IMR-90 (cell line): Measurements from ENCODE around the gene MTCL1. TPM values are rescaled to one million over a fixed set of nuclear protein-coding genes. Genes with fewer than 3 reads are reported as not detected.

ENCODE experiments used
- ATAC-seq: fragments of 200-7000 bp; cut with Tn5 transposase; 2 replicates; pipeline ENCODE4 v1.9.1; 2020; ENCODE audit warnings: low read depth, mild to moderate bottlenecking, moderate library complexity
- BruUV-seq: library from RNA; stranded (reverse); fragments of 400-500 nt; replicated peaks from 2 replicates; lab custom pipeline; 2021; lab: Mats Ljungman, UMichigan
- CTCF ChIA-PET: fragments of 300-600 bp; formaldehyde crosslinking; extraction: SDS; loops from one replicate; lab custom pipeline; 2021; ENCODE audit warnings: antibody characterized with exemption; lab: Yijun Ruan, JAX
- POLR2A ChIA-PET: fragments of 300-600 bp; sonication (Branson Sonifier 250); formaldehyde crosslinking; loops from one replicate; lab custom pipeline; 2022; ENCODE audit warnings: antibody characterized with exemption; ENCODE audit not compliant: unreplicated experiment; lab: Charles Lee
- DNase-seq: peaks from one replicate; pipeline ENCODE4 v3.0.0; 2013
- H2AFZ ChIP-seq: replicated peaks from 2 replicates; pipeline ENCODE3; 2013; ENCODE audit warnings: low read length, mild to moderate bottlenecking; ENCODE audit not compliant: poor library complexity
- H2AK5ac ChIP-seq: 2 replicates; pipeline ENCODE4 v1.6.1; 2013; ENCODE audit warnings: low read depth, low read length, inconsistent platforms
- H2AK9ac ChIP-seq: replicated peaks from 2 replicates; pipeline ENCODE3; 2013; ENCODE audit warnings: mild to moderate bottlenecking, low read depth, low read length, moderate library complexity; ENCODE audit not compliant: poor library complexity
- H2BK120ac ChIP-seq: 2 replicates; pipeline ENCODE4 v1.6.1; 2013; ENCODE audit warnings: low read depth, low read length, inconsistent platforms
- H2BK15ac ChIP-seq: 3 replicates; pipeline ENCODE4 v1.6.1; 2013; ENCODE audit warnings: low read depth, low read length, inconsistent platforms
- H2BK20ac ChIP-seq: 2 replicates; pipeline ENCODE4 v1.6.1; 2013; ENCODE audit warnings: low read depth, mild to moderate bottlenecking, inconsistent platforms, low read length, moderate library complexity
- H2BK5ac ChIP-seq: 2 replicates; pipeline ENCODE4 v1.6.1; 2013; ENCODE audit warnings: mild to moderate bottlenecking, low read depth, low read length, inconsistent platforms; ENCODE audit not compliant: poor library complexity, severe bottlenecking
- H3K14ac ChIP-seq: replicated peaks from 2 replicates; pipeline ENCODE4 v1.6.1; 2013; ENCODE audit warnings: low read depth, low read length, inconsistent platforms
- H3K18ac ChIP-seq: 2 replicates; pipeline ENCODE4 v1.6.1; 2013; ENCODE audit warnings: low read depth, low read length, control low read depth
- H3K23ac ChIP-seq: 2 replicates; pipeline ENCODE4 v1.6.1; 2013; ENCODE audit warnings: low read depth, low read length, inconsistent platforms
- H3K27ac ChIP-seq: 2 replicates; pipeline ENCODE4 v1.5.1; 2013; ENCODE audit warnings: mild to moderate bottlenecking, control low read depth, low read length; ENCODE audit not compliant: insufficient read depth
- H3K27me3 ChIP-seq: 2 replicates; pipeline ENCODE4 v1.6.1; 2013; ENCODE audit warnings: low read length; ENCODE audit not compliant: control insufficient read depth, insufficient read depth
- H3K36me3 ChIP-seq: 2 replicates; pipeline ENCODE4 v1.6.1; 2013; ENCODE audit warnings: low read length, mixed read lengths; ENCODE audit not compliant: control insufficient read depth, insufficient read depth
- H3K4ac ChIP-seq: 2 replicates; pipeline ENCODE4 v1.6.1; 2013; ENCODE audit warnings: low read depth, low read length, inconsistent platforms
- H3K4me1 ChIP-seq: 2 replicates; pipeline ENCODE4 v1.6.1; 2013; ENCODE audit warnings: low read length, mixed read lengths; ENCODE audit not compliant: control insufficient read depth, insufficient read depth
- H3K4me2 ChIP-seq: 2 replicates; pipeline ENCODE4 v1.6.1; 2013; ENCODE audit warnings: low read depth, mild to moderate bottlenecking, control low read depth, low read length, moderate library complexity
- H3K4me3 ChIP-seq: 2 replicates; pipeline ENCODE4 v1.5.1; 2013; ENCODE audit warnings: low read depth, mild to moderate bottlenecking, control low read depth, low read length, moderate library complexity; ENCODE audit not compliant: insufficient read depth
- H3K56ac ChIP-seq: 2 replicates; pipeline ENCODE4 v1.6.1; 2013; ENCODE audit warnings: low read length, inconsistent platforms; ENCODE audit not compliant: insufficient read depth; ENCODE audit errors: extremely low read depth
- H3K79me1 ChIP-seq, 2 experiments: 2 replicates each; pipeline ENCODE4 v1.6.1; 2013; ENCODE audit warnings: low read length in 2 of 2, inconsistent platforms in 1 of 2, low read depth in 1 of 2
- H3K9ac ChIP-seq: 2 replicates; pipeline ENCODE4 v1.6.1; 2013; ENCODE audit warnings: low read depth, low read length, control low read depth
- H3K9me1 ChIP-seq: 2 replicates; pipeline ENCODE4 v1.6.1; 2013; ENCODE audit warnings: low read length, inconsistent platforms; ENCODE audit not compliant: insufficient read depth
- H3K9me3 ChIP-seq: 2 replicates; pipeline ENCODE4 v1.6.1; 2013; ENCODE audit warnings: low read length; ENCODE audit not compliant: control insufficient read depth, insufficient read depth
- H4K20me1 ChIP-seq: 2 replicates; pipeline ENCODE4 v1.6.1; 2013; ENCODE audit warnings: low read length, inconsistent platforms; ENCODE audit not compliant: insufficient read depth
- H4K5ac ChIP-seq: 2 replicates; pipeline ENCODE4 v1.6.1; 2013; ENCODE audit warnings: mild to moderate bottlenecking, low read depth, low read length, control low read depth
- H4K8ac ChIP-seq, 2 experiments: 2 replicates each; pipeline ENCODE4 v1.6.1; 2013; ENCODE audit warnings: low read depth in 2 of 2, low read length in 2 of 2, control low read depth in 1 of 2, inconsistent platforms in 1 of 2
- H4K91ac ChIP-seq: 2 replicates; pipeline ENCODE4 v1.6.1; 2013; ENCODE audit warnings: low read depth, low read length, inconsistent platforms; ENCODE audit not compliant: insufficient read depth
- BHLHE40 ChIP-seq: fragments of 150-350 bp; IDR thresholded peaks from 2 replicates; pipeline ENCODE4 v1.6.1; 2016; ENCODE audit warnings: mild to moderate bottlenecking, low read depth, low read length
- CEBPB ChIP-seq: IDR thresholded peaks from 2 replicates; pipeline ENCODE4 v1.6.1; 2012; ENCODE audit warnings: low read depth, low read length, improper control_type of control experiment
- CHD1 ChIP-seq: IDR thresholded peaks from 2 replicates; pipeline ENCODE4 v1.6.1; 2012; ENCODE audit warnings: low read depth, low read length, improper control_type of control experiment
- MAFK ChIP-seq: IDR thresholded peaks from 2 replicates; pipeline ENCODE4 v1.6.1; 2012; ENCODE audit warnings: low read depth, low read length, improper control_type of control experiment
- MAZ ChIP-seq: IDR thresholded peaks from 2 replicates; pipeline ENCODE4 v1.6.1; 2012; ENCODE audit warnings: low read depth, mild to moderate bottlenecking, low read length, improper control_type of control experiment, moderate library complexity, borderline replicate concordance
- MXI1 ChIP-seq: IDR thresholded peaks from 2 replicates; pipeline ENCODE4 v1.6.1; 2012; ENCODE audit warnings: low read depth, mild to moderate bottlenecking, low read length, moderate library complexity, borderline replicate concordance
- NFE2L2 ChIP-seq: fragments of 150-350 bp; IDR thresholded peaks from 2 replicates; pipeline ENCODE4 v1.6.1; 2016; ENCODE audit warnings: low read depth, mild to moderate bottlenecking, low read length
- POLR2A ChIP-seq: IDR thresholded peaks from 2 replicates; pipeline ENCODE4 v1.6.1; 2012; ENCODE audit warnings: mild to moderate bottlenecking, low read depth, low read length
- RAD21 ChIP-seq: IDR thresholded peaks from 2 replicates; pipeline ENCODE4 v1.6.1; 2012; ENCODE audit warnings: low read length, improper control_type of control experiment
- RCOR1 ChIP-seq: IDR thresholded peaks from 2 replicates; pipeline ENCODE4 v1.6.1; 2012; ENCODE audit warnings: mild to moderate bottlenecking, low read length, improper control_type of control experiment; ENCODE audit not compliant: insufficient replicate concordance
- WGBS, 2 experiments: methylation state at CpG; one replicate each; pipeline versions ENCODE4 v1.1.5 to v1.1.7; 2013; ENCODE audit warnings: missing lambda C conversion rate in 2 of 2; ENCODE audit not compliant: insufficient read length in 1 of 2; ENCODE audit errors: extremely low coverage in 2 of 2; 5-methylcytosine and 5-hydroxymethylcytosine counted together
- dilution Hi-C: fragments of 300-500 bp; cut with HindIII; formaldehyde crosslinking; loops from one replicate; pipeline ENCODE4 v1.14.3; 2018; ENCODE audit warnings: low sequenced_read_pairs; ENCODE audit not compliant: unreplicated experiment
- in situ Hi-C: fragments of 300-500 bp; cut with MboI; formaldehyde crosslinking; loops from 3 replicates; pipeline ENCODE4 v1.14.3; 2019; ENCODE audit warnings: low sequenced_read_pairs, inconsistent platforms, mixed read lengths
- intact Hi-C: fragments of 100-400 bp; cut with micrococcal nuclease; formaldehyde crosslinking; loops from 2 replicates; pipeline ENCODE4 v1.10.0; 2022
- polyA plus RNA-seq, 3 experiments: library from polyadenylated mRNA; depleted of rRNA; stranded (reverse); fragments of >200 nt; gene quantifications; 2 replicates each; pipeline ENCODE4 v1.2.3, GENCODE V29; 2012; ENCODE audit warnings: low replicate concordance in 1 of 3
- total RNA-seq: library from RNA; depleted of rRNA; stranded (reverse); fragments of >200 nt; gene quantifications from 2 replicates; pipeline ENCODE4 v1.2.3, GENCODE V29; 2012
- TF ChIP-seq, protein P1 (sequence below): fragments of 150-350 bp; IDR thresholded peaks from 2 replicates; pipeline ENCODE4 v1.6.1; 2016; ENCODE audit warnings: low read depth, mild to moderate bottlenecking, low read length, moderate library complexity, borderline replicate concordance
- TF ChIP-seq, protein P2 (sequence below): fragments of 150-350 bp; IDR thresholded peaks from 2 replicates; pipeline ENCODE4 v1.6.1; 2017; ENCODE audit warnings: mild to moderate bottlenecking, antibody characterized with exemption, low read length, low read depth

Gene MTCL1
- total and polyA plus RNA-seq, 2 of the 4 experiments (the other 2 are of a cell fraction): 29.0 to 45.3 TPM

DNA sequence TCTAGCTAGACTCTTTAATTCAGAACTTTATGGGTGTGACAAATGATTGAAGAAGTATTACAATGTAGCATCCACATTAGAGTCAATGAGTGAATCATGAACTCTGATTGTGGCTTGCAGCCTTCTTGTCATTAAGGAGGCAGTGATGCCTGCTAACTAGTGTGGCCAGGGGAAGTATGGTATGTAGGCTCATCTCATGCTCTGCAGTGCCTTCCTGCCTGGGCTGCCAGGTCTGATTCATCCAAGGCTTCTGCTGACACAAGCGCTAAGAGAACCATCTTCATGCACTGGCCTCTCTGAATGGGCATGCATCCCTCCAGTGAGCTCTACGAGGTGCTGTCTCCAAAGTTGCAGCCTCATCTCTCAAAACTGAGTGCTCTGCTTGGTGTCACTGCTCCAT lies 144.3 kb downstream of the MTCL1 start:
- Histone ChIP-seq H4K5ac (no peak overlapping the region), H2AK5ac (0 out of 2 replicates have a peak overlapping the region, but pooled peaks have one; percentile 5), H3K9me1 (peaks cover 16% of the 10 kb centered on the region), H2BK5ac (no peak overlapping the region), H3K27ac (no peak overlapping the region), H3K4me2 (no peak overlapping the region), H3K23ac (no peak overlapping the region), H2AK9ac (no peak overlapping the region), H2BK120ac (0 out of 2 replicates have a peak overlapping the region, but pooled peaks have one; percentile 5), H3K27me3 (no peaks in the 10 kb centered on the region), H4K8ac (no peak overlapping the region), H3K4ac (no peak overlapping the region), H3K18ac (no peak overlapping the region), H3K4me1 (peaks cover 10% of the 10 kb centered on the region), H2BK20ac (no peak overlapping the region), H3K36me3 (no peaks in the 10 kb centered on the region), H3K4me3 (no peak overlapping the region), H2AFZ (no peak overlapping the region), H4K20me1 (no peaks in the 10 kb centered on the region), H3K14ac (no peak overlapping the region), H4K91ac (no peak overlapping the region), H3K9ac (no peak overlapping the region), H3K79me1 (peaks cover 0 to 4% of the 10 kb centered on the region in 2 experiments; a peak in 1 of 4 replicates), H3K56ac (no peak overlapping the region), H2BK15ac (no peak overlapping the region), H3K9me3 (no peaks in the 10 kb centered on the region)
- BruUV-seq: no TSS peak
- peak; percentile 57 for DNase-seq
- dilution Hi-C loops: no loop called here
- intact Hi-C loops: no loop called here
- 77% methylated on average over 2 of the region's 2 CpGs; no CpG with 5 or more reads in 1 of the 2 experiments for WGBS, 2 experiments
- TF ChIP-seq CHD1 (no peak), CEBPB (no peak), MAZ (no peak), RCOR1 (no peak), MAFK (no peak), NFE2L2 (no peak), POLR2A (no peak), BHLHE40 (no peak), RAD21 (no peak), MXI1 (no peak)
- TF ChIP-seq, protein P1, sequence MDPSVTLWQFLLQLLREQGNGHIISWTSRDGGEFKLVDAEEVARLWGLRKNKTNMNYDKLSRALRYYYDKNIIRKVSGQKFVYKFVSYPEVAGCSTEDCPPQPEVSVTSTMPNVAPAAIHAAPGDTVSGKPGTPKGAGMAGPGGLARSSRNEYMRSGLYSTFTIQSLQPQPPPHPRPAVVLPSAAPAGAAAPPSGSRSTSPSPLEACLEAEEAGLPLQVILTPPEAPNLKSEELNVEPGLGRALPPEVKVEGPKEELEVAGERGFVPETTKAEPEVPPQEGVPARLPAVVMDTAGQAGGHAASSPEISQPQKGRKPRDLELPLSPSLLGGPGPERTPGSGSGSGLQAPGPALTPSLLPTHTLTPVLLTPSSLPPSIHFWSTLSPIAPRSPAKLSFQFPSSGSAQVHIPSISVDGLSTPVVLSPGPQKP: no peak
- TF ChIP-seq, protein P2, sequence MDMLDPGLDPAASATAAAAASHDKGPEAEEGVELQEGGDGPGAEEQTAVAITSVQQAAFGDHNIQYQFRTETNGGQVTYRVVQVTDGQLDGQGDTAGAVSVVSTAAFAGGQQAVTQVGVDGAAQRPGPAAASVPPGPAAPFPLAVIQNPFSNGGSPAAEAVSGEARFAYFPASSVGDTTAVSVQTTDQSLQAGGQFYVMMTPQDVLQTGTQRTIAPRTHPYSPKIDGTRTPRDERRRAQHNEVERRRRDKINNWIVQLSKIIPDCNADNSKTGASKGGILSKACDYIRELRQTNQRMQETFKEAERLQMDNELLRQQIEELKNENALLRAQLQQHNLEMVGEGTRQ: no peak
- ChIA-PET POLR2A (no interaction called here), CTCF (interaction anchor here (1.1 kb wide), 1 partner anchor 138 kb away, joined by 5 read pairs; no protein-coding TSS in a partner anchor)
- in situ Hi-C loops: no loop called here
- peak; percentile 35; the same call in 1 of the 2 replicates for ATAC-seq
